Raji (cell line): ENCODE measurements around the gene FBXL5.

ENCODE experiments used
- POLR2A ChIP-seq: IDR thresholded peaks from 2 replicates; pipeline ENCODE4 v1.6.1; 2011; ENCODE audit warnings: low read depth, low read length, control low read depth; ENCODE audit not compliant: insufficient read depth

Gene FBXL5

DNA sequence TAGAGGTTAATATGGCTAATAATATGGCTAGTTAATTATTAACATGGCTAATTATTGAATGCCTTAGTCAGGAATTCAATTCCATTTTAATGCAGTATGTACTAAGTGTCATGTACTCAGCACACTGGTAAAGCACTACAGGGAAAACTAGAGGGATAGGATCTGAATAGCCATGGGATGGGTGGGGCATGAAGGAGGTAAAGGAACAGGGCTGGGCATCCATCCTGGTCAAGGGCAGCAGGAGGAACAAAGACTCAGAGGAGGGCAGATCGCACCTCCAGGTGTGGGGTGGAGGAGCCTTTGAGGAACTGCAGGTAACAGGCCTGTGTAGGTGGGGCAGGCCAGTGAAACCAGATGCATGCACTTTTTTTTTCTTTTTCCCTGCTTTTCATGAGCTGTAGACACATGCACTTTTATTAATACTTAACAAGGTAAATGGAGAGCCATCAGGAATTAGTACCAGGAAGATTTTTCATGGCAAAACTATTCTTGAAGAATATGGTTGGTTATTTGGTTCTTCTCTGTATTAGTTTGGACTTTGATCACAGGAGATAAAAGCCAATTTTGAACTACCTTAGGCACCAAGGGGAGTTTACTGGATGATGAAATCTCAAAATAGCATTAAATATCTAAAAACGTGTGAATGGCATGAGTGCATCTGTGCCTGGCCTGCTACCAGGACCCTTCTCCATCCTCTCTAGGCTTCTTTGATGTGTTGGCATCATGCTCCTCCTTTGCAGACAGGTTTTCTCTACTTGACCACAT is 97.2 kb downstream of the FBXL5 start:
- TF ChIP-seq POLR2A = no peak

DNA sequence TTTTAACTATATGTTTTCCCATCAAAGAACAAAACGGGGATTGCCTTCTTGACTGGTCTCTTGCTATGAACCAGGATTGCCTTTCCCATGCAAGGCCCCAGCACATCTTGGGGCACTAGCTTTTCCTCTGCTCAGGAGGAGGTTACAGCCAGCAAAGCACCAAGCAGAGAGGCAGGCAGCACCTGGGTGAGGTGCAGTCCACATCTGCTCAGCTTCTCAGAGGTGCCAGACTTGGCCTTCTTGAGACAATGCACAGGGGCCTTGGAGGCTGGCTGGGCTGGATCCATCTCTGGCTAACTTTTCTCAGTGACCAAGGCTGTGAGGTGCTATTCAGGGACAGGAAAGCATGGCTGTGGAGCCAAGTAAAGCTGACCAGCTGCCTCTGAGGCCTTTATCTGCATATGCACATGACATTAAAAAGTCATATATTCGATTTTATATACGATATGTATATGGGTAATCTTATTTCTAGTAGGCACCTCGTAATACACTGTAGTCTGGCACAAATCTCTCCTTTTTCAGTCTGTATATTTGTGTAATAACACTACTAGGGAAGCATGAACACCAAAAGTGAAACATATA is 98.6 kb downstream of the FBXL5 start:
- no peak for TF ChIP-seq POLR2A
